ENCODE data around the gene TANGO2. TPM values are rescaled to one million over a fixed set of nuclear protein-coding genes. Genes with fewer than 3 reads are reported as not detected.

Gene TANGO2
- total and polyA plus RNA-seq, 2 of the 8 experiments (the other 6 are each of a cell fraction or from before 2014, with no cell fraction given): 10.1 to 18.4 TPM

GRCh38 chr22:20016734-20017621 is 3.9 kb upstream of the TANGO2 start, which contains the start of gene ARVCF (continued):
- TF ChIP-seq ATF2 (IDR thresholded peaks at IDR 0.05; ENCODE audit: low read length) (no peak), CTBP2 (IDR thresholded peaks at IDR 0.05; ENCODE audit: borderline replicate concordance, insufficient read depth, insufficient read length, low read length) (no peak), SUZ12 (IDR thresholded peaks at IDR 0.05; ENCODE audit: low read length) (peak; percentile 33; the same call in 1 of the 2 replicates), JUN (IDR thresholded peaks at IDR 0.05; ENCODE audit: low read depth, low read length) (no peak)

Data from H1 (cell line).